GM04503 (cell line): ENCODE results near the gene ATP6V1G3.
"Not testable (repeated sequence)": the region's sequence is repeated elsewhere in the genome, so short reads cannot be mapped to it uniquely, and the experiment has no call there.

Experiments
- DNase-seq: peaks from one replicate; pipeline ENCODE4 v3.0.0-alpha.2; 2012; ENCODE audit warnings: low read depth

Gene ATP6V1G3, protein sequence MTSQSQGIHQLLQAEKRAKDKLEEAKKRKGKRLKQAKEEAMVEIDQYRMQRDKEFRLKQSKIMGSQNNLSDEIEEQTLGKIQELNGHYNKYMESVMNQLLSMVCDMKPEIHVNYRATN

DNA sequence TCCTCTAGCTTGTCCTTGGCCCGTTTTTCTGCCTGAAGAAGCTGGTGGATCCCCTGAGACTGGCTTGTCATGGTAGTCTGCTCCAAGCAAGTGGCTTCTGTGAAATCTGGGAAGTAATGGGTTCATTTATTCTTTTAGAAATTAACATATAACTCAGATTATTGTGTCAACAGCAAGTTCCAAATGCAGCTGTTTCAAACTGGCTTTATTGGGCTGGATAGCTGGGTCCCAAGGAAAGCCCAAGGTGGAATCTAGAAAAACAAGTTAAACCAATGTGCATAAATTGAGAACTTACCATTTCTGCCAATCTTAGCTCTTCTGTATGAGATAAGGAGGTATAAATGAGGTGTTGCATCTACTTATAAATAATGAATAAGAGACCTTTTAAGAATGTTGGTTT is at the start of gene ATP6V1G3:
Gene ATP6V1G3, minus strand, starts transcription at position 101 of the 400 bp plus-strand sequence. Its CDS starts 30 bp downstream, at position 71.
- DNase-seq: no peak

DNA sequence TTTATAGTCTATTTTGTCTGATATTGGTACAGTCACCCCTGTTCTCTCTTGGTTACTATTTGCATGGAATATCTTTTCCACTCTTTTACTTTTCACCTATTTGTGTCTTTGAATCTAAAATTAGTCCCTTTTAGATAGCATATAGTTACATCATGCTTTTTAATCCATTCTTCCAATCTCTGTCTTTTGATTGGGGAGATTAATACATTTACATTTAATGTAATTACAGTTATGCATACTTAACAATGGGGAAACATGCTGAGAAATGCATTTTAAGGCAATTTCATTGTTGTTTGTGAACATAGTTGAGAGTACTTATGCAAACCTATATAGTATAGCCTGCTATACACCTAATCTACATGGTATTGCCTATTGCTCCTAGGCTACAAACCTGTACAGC is 48.4 kb upstream of the ATP6V1G3 start:
- DNase-seq: no peak

DNA sequence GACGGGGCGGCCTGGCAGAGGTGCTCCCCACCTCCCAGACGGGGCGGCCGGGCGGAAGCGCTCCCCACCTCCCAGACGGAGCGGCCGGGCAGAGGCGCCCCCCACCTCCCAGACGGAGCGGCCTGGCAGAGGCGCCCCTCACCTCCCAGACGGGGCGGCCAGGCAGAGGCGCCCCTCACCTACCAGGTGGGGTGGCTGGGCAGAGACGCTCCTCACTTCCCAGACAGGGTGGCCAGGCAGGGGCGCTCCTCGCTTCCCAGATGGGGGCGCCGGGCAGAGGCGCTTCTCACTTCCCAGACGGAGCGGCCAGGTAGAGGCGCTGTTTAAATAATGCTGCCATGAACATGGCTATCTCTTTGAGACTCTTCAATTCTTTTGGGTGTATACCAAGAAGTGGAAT is 43.7 kb upstream of the ATP6V1G3 start:
- DNase-seq: no peak

DNA sequence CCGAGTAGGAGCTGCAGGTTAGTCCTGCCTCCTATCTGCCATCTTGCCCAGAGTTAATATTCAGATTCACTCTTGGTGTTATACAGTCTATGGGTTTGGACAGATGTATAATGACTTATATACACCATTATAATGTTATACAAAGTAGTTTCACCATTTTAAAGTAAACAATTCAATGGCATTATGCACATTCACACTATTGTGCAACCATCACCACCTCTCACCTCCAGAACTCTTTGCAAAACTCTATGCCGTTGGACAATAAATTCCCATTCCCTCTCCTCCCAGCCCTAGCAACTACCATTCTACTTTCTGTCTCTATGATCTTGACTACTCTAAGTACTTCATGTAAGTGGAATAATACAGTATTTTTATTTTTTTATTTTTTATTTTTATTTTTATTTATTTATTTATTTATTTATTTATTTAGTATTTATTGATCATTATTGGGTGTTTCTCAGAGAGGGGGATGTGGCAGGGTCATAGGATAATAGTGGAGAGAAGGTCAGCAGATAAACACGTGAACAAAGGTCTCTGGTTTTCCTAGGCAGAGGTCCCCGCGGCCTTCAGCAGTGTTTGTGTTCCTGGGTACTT is 42.8 kb upstream of the ATP6V1G3 start:
- DNase-seq: not testable (repeated sequence)

DNA sequence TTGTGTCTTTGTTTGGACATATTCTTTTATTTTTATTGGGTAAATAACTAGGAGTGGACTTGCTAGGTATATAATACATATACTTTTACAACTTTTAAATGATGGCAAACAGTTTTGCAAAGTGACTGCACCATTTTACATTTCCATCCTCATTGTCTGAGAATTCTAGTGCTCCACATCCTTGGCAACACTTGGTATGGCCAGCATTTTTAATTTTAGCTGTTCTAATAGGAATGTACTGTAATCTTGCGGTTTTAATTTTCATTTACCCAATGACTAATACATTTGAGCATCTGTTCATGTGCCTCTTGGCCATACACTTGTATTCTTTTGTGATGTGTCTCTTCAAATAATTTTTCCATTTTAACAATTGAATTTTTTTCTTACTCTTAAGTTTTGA is 37.0 kb upstream of the ATP6V1G3 start:
- DNase-seq: peak; percentile 83

DNA sequence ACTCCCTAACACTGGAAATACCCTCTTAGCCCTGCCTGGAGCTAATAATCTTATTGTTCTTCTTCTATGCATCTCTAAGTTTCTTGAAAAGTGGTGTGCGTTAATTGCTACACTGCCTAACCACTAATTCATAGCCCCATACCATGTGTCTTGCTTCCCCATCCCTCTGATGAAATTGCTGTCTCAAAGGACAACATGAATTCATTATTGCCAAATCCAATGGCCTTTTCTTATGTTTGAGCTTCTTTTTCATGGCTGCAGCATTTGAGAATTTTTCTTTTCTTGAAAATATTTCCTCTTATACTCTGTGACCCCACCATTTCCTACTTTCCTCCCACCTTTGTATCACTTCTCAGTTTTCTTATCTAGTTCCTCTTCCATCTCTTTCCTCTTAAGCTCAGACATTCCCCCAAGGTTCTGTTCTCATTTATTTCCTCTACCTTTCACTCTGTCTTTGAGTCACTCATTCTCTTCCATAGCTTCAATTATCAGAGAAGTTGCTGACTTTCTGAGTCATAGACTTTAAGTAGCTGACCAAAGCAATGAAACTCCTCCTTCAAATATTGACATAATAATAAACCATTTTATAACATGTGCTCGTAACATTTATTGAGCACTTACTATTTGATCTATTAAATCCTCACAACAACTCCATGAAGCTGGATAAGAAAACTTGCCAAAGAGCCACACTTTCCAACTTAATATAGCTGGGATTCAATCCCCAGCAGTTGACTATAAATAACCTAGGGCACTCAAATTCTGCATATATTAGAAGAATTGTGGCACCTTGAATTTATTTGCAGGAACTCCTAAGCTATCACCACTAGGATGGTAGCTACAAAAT is 35.5 kb upstream of the ATP6V1G3 start:
- no peak for DNase-seq

DNA sequence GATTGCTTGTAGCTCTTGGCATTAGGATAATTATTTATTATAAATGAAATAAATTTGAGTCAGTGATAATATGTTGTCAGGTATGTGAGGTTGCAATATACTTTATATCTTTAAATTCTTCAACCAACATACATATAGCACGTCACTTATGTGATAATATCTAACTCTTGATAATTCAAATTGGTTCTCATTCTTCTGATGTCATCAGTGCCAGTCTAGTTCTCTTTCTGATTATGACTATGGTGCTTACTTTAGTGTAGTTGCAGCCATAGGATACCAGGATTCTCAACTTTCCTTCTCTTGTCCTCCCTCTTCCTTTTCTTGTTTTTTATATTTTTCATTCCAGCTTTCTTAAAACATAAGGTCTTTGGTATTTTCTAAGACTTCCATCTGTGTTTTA is 34.8 kb upstream of the ATP6V1G3 start:
- no peak for DNase-seq

DNA sequence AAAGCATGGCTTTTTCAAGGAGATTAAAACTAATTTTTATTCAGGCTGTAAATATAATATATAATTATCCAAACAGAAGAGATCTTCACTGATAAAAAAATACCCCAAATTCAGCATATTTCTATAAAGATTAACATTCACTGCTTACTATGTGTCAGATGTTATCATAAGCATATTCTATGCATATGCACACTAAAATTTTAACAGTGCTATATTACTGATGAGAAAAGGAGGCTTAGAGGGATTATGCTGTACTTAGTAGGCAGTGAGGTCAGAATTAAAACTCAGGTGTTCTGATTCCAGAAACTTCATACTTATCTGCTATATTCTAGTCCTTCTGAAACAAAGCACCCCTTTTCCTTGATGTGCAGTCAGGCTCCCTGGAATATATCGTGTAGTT is 33.8 kb upstream of the ATP6V1G3 start:
- DNase-seq: no peak

DNA sequence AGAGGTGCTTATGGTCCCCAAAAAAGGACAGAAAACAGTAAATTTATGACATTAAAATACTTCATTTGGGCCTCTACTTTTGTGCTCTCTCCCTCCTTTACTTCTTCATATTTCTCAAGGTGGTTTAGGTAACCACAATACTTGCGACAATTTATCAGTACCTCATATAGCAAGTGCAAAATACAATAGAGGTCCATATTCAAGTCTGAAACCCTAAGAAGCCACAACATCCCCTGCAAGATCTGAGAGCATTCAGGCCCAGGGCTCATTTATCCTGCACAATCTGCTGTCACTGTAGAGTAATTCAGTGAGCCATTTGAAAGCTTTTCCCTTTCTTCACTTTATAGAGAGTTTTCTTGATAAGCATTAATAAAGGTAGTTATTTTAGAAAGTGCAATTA is 24.2 kb upstream of the ATP6V1G3 start:
- no peak for DNase-seq

DNA sequence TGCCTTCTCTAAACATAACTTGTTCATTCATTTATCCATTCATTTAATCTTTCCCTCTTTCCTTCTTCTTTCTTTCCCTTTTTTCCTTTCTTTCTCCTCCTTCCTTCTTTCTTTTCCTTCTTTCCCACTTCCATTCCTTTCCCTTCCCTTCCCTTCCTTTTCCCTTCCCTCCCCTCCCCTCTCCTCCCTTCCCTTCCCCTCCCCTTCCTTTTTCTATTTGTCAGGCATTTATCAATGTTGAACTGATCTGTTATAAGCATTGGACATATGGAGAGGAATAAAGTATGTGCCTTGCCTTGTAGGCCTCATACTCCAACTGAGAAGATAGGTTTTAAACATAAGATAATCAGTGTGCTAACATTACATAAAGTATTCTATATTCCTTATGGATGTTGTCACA is 23.7 kb upstream of the ATP6V1G3 start:
- DNase-seq: no peak

DNA sequence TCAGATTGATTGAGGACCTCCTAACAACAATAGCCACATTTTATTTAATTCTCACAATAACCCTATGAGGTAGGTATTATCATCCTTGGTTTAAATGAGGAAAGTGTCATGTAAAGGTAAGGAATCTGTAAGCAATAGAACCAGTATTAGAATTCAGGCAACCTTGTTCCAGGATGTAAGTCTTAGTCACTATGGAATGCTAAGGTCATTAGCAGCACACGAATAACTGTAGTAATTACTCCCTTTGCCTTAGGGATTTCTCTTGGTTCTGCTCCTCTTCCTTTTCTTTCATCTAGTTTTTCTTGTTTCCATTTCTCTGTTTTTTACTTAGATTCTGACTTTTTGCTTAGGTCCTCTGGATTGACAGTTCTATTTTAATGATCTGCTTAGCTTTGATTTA is 23.1 kb upstream of the ATP6V1G3 start:
- DNase-seq: peak; percentile 30

DNA sequence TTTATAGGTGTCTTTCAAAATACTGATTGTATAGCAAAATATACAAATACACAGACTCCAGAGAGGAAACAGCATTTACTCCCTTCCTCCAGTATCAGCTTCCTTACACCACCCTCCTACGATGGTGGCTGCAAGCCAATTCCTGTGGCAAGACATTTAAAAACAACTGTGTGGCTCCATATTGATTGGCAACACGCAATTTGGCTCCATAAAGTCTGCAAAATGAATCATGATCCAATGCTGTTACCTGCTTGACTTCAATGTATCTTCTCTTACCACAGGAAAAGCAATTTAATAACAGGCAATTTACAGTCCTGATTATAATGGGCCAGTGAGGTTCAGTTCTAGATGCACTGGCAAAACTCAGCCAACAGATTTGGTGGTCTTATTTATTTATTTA is 19.7 kb upstream of the ATP6V1G3 start:
- no peak for DNase-seq

DNA sequence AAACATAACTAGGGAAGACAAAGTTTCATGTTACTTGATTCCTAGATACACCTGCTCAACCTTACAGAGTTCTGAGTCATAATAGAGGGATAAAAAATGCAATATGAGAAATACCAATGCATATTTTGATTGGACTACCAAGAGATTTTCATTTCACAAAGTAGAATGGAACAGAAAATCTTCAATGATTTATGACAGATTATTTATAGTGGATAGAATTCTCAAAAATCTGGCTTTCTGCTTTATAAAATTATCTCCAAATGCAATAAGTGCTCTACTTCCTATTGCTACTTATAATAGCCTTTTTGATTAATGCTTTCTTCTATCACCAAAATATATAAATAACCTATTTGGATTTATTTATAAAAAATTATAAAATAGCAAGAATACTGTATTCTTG is 18.9 kb upstream of the ATP6V1G3 start:
- DNase-seq: no peak

DNA sequence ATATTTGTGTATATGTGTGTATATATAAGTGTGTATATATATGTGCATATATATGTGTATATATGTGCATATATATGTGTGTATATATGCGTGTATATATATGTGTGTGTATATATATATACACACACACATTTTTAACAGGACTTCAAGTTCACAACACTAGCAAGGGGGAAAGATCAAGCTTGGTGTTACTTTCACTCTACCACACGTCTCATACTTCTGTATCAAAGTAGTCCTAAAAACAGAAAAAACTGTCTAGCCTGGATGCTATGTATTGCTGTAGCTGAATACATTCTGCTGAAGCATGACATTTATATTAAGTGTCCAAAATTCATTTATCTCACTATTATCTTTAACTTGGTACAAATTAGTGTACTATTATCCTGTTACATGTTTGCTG is 17.9 kb upstream of the ATP6V1G3 start:
- DNase-seq: no peak

DNA sequence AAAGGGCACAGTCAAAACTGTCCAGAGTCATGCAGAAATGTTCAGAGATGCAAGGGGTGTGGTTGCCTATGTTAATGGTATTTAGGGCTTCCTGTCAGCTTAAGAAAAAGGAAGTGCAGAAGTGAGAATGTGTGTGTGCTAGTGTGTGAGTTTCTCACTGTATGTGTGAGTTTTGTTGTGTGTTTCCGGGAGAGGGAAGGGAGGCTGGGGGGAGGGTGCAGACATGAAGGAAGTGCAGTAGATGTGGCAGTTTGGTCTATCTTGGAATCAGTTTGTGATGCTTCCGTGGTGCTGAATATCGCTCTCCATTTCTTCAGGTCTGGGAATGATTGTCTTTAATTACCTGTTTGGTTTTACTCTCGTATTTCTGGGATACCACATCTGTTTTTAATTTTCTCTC is 16.5 kb upstream of the ATP6V1G3 start:
- peak; percentile 50 for DNase-seq

DNA sequence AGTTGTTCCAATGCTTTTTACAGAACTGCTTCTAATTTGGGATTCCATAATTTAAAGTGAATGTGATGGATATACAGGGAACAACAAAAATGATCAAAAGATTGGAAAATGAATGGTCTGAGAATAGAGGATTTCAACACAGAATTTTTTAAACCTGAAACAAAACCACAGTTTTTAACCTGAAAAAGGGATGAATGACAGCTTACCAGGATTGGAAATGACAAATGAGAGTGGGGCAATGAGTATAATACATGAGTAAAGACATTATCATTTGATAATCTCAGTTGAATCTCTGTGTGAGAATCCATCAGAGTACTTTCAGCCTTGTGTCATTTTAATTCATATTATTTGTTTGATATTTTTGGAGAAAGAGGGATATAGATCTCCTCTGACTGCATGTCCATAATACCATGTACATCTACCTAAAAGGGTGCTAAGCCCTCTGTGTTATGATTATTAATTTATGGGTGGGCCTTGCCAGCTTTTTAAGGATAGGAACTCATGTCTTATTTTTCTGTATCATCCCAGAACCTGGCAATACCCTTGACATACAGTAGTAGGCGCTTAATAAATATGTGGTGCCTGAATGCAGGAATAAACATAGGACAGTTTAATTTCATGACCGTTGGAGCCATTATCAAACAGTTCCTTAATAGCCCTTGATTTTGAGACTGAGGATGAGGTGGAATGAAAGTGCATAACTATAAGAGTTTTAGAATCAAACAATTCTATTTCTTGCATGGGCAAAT is 12.4 kb upstream of the ATP6V1G3 start:
- no peak for DNase-seq

DNA sequence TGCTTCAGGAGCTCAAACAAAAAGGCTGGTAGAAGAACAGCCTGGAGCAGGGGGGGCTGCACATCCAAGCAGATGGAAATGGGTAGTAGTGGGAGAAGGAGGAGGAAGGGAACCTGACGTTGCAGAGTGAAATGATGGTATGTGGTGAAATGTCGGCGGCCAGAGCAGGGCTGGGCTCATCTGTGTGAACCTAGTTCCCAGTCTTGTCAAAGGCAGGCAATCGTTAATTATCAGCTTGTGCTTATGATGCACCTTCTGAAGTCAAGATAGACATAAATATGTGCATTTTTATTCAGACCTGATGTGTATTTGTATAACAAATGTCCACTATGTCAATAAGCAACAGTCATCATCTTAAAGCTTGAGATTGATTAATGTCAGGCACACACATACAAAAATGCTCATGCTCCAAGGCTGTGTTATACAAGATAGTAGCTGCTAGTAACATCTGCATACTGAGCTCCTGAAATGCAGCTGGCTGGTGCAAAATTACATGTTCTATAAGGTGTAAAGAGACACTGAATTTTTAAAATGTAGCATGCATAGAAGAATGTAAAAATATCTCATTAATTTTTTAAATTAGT is 10.6 kb upstream of the ATP6V1G3 start:
- no peak for DNase-seq

DNA sequence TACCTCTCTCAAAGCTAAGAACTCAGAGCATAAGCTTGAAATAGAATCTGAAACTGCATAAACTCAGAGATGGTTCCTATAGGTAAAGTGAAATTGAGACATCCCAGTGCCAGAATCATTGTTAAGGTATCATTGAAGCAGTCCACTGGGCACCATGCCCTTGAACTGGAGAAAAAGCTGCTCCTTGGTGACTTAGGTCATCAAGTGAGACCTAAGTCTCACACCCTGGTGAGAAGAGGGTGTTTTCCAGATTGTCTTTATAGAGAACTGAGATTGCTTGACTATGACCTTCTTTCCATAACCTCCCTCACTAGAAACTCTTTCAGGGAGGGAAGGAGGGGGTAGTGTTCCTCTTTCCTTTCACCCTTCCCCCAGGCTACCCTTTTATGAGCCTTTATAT is 9.4 kb upstream of the ATP6V1G3 start:
- DNase-seq: no peak

DNA sequence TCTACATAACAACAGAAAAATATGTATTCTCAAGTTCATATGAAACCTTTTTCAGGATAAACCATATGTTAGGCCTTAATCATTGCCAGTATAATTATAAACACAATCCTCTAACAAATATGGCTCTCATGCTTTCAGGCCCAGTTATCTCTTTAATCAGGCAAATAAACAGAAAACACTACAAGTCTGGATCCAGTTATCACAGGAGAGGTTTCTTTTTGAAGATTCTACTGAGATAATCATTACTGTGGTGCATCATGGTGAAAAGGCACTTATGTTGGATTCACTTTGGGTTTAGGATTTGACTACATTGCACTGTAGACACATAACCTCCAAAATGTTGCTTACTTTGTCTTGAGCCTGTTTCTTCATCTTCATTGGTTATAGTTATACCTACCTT is 8.4 kb upstream of the ATP6V1G3 start:
- DNase-seq: no peak

DNA sequence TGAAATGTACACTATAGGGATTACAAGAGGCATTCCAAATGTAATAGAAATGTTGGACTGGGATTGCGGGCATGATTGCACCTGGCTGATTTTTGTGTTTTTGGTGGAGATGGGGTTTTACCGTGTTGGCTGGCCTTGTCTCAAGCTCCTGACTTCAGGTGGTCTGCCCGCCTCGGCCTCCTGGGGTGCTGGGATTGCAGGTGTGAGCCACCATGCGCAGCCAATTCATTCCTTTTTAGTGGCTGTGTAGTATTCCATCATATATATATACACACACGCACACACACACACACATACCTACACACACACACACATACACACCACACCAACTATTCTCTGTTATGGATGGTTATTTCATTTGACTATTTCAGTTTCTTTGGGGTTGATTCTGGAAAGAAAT is 4.7 kb upstream of the ATP6V1G3 start:
- no peak for DNase-seq

DNA sequence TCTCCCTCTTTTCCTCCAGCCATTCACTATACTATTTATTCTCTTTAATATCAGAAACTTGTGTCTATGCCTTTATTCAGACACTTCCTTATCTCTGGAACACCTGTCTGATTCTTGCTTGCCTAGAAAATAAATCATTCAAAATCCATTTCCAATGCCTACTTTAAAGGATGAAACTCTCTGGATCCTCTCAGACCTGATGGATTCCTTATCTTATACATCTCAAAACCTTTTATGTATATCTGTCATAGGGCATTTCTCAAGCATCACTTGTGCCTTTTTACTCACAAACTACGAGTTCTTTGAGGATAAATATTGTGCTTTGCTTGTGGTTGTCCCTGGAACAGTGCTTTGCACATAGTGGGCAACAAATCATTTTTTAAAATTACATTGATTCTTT is 3.8 kb upstream of the ATP6V1G3 start:
- DNase-seq: no peak

DNA sequence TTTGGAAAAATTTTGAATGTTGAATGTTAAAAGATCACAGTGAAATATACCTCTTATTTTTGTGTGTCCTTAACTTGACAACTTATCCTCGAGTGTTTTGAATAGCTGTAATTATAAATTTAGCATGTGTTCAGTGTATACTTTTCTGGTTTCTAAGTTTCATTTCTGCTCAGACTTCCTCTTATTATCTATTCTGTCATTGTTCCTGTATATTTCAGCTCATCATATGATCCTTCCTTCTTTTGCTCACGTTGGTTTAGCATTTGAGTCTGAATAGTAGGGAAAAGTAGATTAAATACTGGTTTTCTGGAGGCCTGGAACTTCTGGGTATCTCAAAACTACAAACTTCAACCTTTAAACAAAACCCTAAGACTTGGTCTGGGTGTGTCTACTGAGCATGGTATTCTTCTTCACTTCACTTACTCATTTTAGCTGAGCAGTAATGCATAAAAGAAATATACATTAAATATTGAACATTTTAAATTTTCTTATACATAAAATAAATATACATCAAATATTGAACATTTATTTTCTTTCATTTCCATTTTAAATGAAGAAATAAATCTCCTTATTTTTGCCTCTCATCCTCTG is 3.3 kb upstream of the ATP6V1G3 start:
- no peak for DNase-seq
